IMR-90 (cell line): ENCODE data around the gene NFIX. TPM values are rescaled to one million over a fixed set of nuclear protein-coding genes. Genes with fewer than 3 reads are reported as not detected.

Experiments used
- ATAC-seq: fragments of 200-7000 bp; cut with Tn5 transposase; 2 replicates; pipeline ENCODE4 v1.9.1; 2020; ENCODE audit warnings: low read depth, mild to moderate bottlenecking, moderate library complexity
- BruUV-seq: library from RNA; stranded (reverse); fragments of 400-500 nt; replicated peaks from 2 replicates; lab custom pipeline; 2021; lab: Mats Ljungman, UMichigan
- CTCF ChIA-PET: fragments of 300-600 bp; formaldehyde crosslinking; extraction: SDS; loops from one replicate; lab custom pipeline; 2021; ENCODE audit warnings: antibody characterized with exemption; lab: Yijun Ruan, JAX
- POLR2A ChIA-PET: fragments of 300-600 bp; sonication (Branson Sonifier 250); formaldehyde crosslinking; loops from one replicate; lab custom pipeline; 2022; ENCODE audit warnings: antibody characterized with exemption; ENCODE audit not compliant: unreplicated experiment; lab: Charles Lee
- DNase-seq: peaks from one replicate; pipeline ENCODE4 v3.0.0; 2013
- H2AFZ ChIP-seq: replicated peaks from 2 replicates; pipeline ENCODE3; 2013; ENCODE audit warnings: low read length, mild to moderate bottlenecking; ENCODE audit not compliant: poor library complexity
- H2AK5ac ChIP-seq: 2 replicates; pipeline ENCODE4 v1.6.1; 2013; ENCODE audit warnings: low read depth, low read length, inconsistent platforms
- H2AK9ac ChIP-seq: replicated peaks from 2 replicates; pipeline ENCODE3; 2013; ENCODE audit warnings: mild to moderate bottlenecking, low read depth, low read length, moderate library complexity; ENCODE audit not compliant: poor library complexity
- H2BK120ac ChIP-seq: 2 replicates; pipeline ENCODE4 v1.6.1; 2013; ENCODE audit warnings: low read depth, low read length, inconsistent platforms
- H2BK15ac ChIP-seq: 3 replicates; pipeline ENCODE4 v1.6.1; 2013; ENCODE audit warnings: low read depth, low read length, inconsistent platforms
- H2BK20ac ChIP-seq: 2 replicates; pipeline ENCODE4 v1.6.1; 2013; ENCODE audit warnings: low read depth, mild to moderate bottlenecking, inconsistent platforms, low read length, moderate library complexity
- H2BK5ac ChIP-seq: 2 replicates; pipeline ENCODE4 v1.6.1; 2013; ENCODE audit warnings: mild to moderate bottlenecking, low read depth, low read length, inconsistent platforms; ENCODE audit not compliant: poor library complexity, severe bottlenecking
- H3K14ac ChIP-seq: replicated peaks from 2 replicates; pipeline ENCODE4 v1.6.1; 2013; ENCODE audit warnings: low read depth, low read length, inconsistent platforms
- H3K18ac ChIP-seq: 2 replicates; pipeline ENCODE4 v1.6.1; 2013; ENCODE audit warnings: low read depth, low read length, control low read depth
- H3K23ac ChIP-seq: 2 replicates; pipeline ENCODE4 v1.6.1; 2013; ENCODE audit warnings: low read depth, low read length, inconsistent platforms
- H3K27ac ChIP-seq: 2 replicates; pipeline ENCODE4 v1.5.1; 2013; ENCODE audit warnings: mild to moderate bottlenecking, control low read depth, low read length; ENCODE audit not compliant: insufficient read depth
- H3K27me3 ChIP-seq: 2 replicates; pipeline ENCODE4 v1.6.1; 2013; ENCODE audit warnings: low read length; ENCODE audit not compliant: control insufficient read depth, insufficient read depth
- H3K36me3 ChIP-seq: 2 replicates; pipeline ENCODE4 v1.6.1; 2013; ENCODE audit warnings: low read length, mixed read lengths; ENCODE audit not compliant: control insufficient read depth, insufficient read depth
- H3K4ac ChIP-seq: 2 replicates; pipeline ENCODE4 v1.6.1; 2013; ENCODE audit warnings: low read depth, low read length, inconsistent platforms
- H3K4me1 ChIP-seq: 2 replicates; pipeline ENCODE4 v1.6.1; 2013; ENCODE audit warnings: low read length, mixed read lengths; ENCODE audit not compliant: control insufficient read depth, insufficient read depth
- H3K4me2 ChIP-seq: 2 replicates; pipeline ENCODE4 v1.6.1; 2013; ENCODE audit warnings: low read depth, mild to moderate bottlenecking, control low read depth, low read length, moderate library complexity
- H3K4me3 ChIP-seq: 2 replicates; pipeline ENCODE4 v1.5.1; 2013; ENCODE audit warnings: low read depth, mild to moderate bottlenecking, control low read depth, low read length, moderate library complexity; ENCODE audit not compliant: insufficient read depth
- H3K56ac ChIP-seq: 2 replicates; pipeline ENCODE4 v1.6.1; 2013; ENCODE audit warnings: low read length, inconsistent platforms; ENCODE audit not compliant: insufficient read depth; ENCODE audit errors: extremely low read depth
- H3K79me1 ChIP-seq, 2 experiments: 2 replicates each; pipeline ENCODE4 v1.6.1; 2013; ENCODE audit warnings: low read length in 2 of 2, inconsistent platforms in 1 of 2, low read depth in 1 of 2
- H3K9ac ChIP-seq: 2 replicates; pipeline ENCODE4 v1.6.1; 2013; ENCODE audit warnings: low read depth, low read length, control low read depth
- H3K9me1 ChIP-seq: 2 replicates; pipeline ENCODE4 v1.6.1; 2013; ENCODE audit warnings: low read length, inconsistent platforms; ENCODE audit not compliant: insufficient read depth
- H3K9me3 ChIP-seq: 2 replicates; pipeline ENCODE4 v1.6.1; 2013; ENCODE audit warnings: low read length; ENCODE audit not compliant: control insufficient read depth, insufficient read depth
- H4K20me1 ChIP-seq: 2 replicates; pipeline ENCODE4 v1.6.1; 2013; ENCODE audit warnings: low read length, inconsistent platforms; ENCODE audit not compliant: insufficient read depth
- H4K5ac ChIP-seq: 2 replicates; pipeline ENCODE4 v1.6.1; 2013; ENCODE audit warnings: mild to moderate bottlenecking, low read depth, low read length, control low read depth
- H4K8ac ChIP-seq, 2 experiments: 2 replicates each; pipeline ENCODE4 v1.6.1; 2013; ENCODE audit warnings: low read depth in 2 of 2, low read length in 2 of 2, control low read depth in 1 of 2, inconsistent platforms in 1 of 2
- H4K91ac ChIP-seq: 2 replicates; pipeline ENCODE4 v1.6.1; 2013; ENCODE audit warnings: low read depth, low read length, inconsistent platforms; ENCODE audit not compliant: insufficient read depth
- BHLHE40 ChIP-seq: fragments of 150-350 bp; IDR thresholded peaks from 2 replicates; pipeline ENCODE4 v1.6.1; 2016; ENCODE audit warnings: mild to moderate bottlenecking, low read depth, low read length
- FOS ChIP-seq: fragments of 150-350 bp; IDR thresholded peaks from 2 replicates; pipeline ENCODE4 v1.6.1; 2016; ENCODE audit warnings: low read depth, low read length
- MXI1 ChIP-seq: IDR thresholded peaks from 2 replicates; pipeline ENCODE4 v1.6.1; 2012; ENCODE audit warnings: low read depth, mild to moderate bottlenecking, low read length, moderate library complexity, borderline replicate concordance
- POLR2A ChIP-seq: IDR thresholded peaks from 2 replicates; pipeline ENCODE4 v1.6.1; 2012; ENCODE audit warnings: mild to moderate bottlenecking, low read depth, low read length
- RAD21 ChIP-seq: IDR thresholded peaks from 2 replicates; pipeline ENCODE4 v1.6.1; 2012; ENCODE audit warnings: low read length, improper control_type of control experiment
- RFX5 ChIP-seq: IDR thresholded peaks from 2 replicates; pipeline ENCODE4 v1.8.0; 2012; ENCODE audit warnings: low read depth, mild to moderate bottlenecking, low read length, moderate library complexity
- SMC3 ChIP-seq: fragments of 150-350 bp; IDR thresholded peaks from 2 replicates; pipeline ENCODE4 v1.6.1; 2016; ENCODE audit warnings: low read depth, mild to moderate bottlenecking, antibody characterized with exemption, low read length, moderate library complexity
- WGBS, 2 experiments: methylation state at CpG; one replicate each; pipeline versions ENCODE4 v1.1.5 to v1.1.7; 2013; ENCODE audit warnings: missing lambda C conversion rate in 2 of 2; ENCODE audit not compliant: insufficient read length in 1 of 2; ENCODE audit errors: extremely low coverage in 2 of 2; 5-methylcytosine and 5-hydroxymethylcytosine counted together
- dilution Hi-C: fragments of 300-500 bp; cut with HindIII; formaldehyde crosslinking; loops from one replicate; pipeline ENCODE4 v1.14.3; 2018; ENCODE audit warnings: low sequenced_read_pairs; ENCODE audit not compliant: unreplicated experiment
- in situ Hi-C: fragments of 300-500 bp; cut with MboI; formaldehyde crosslinking; loops from 3 replicates; pipeline ENCODE4 v1.14.3; 2019; ENCODE audit warnings: low sequenced_read_pairs, inconsistent platforms, mixed read lengths
- intact Hi-C: fragments of 100-400 bp; cut with micrococcal nuclease; formaldehyde crosslinking; loops from 2 replicates; pipeline ENCODE4 v1.10.0; 2022
- polyA plus RNA-seq, 3 experiments: library from polyadenylated mRNA; depleted of rRNA; stranded (reverse); fragments of >200 nt; gene quantifications; 2 replicates each; pipeline ENCODE4 v1.2.3, GENCODE V29; 2012; ENCODE audit warnings: low replicate concordance in 1 of 3
- total RNA-seq: library from RNA; depleted of rRNA; stranded (reverse); fragments of >200 nt; gene quantifications from 2 replicates; pipeline ENCODE4 v1.2.3, GENCODE V29; 2012
- TF ChIP-seq, protein P1 (sequence below): fragments of 150-350 bp; IDR thresholded peaks from 2 replicates; pipeline ENCODE4 v1.6.1; 2017; ENCODE audit warnings: mild to moderate bottlenecking, antibody characterized with exemption, low read length, low read depth
- TF ChIP-seq, protein P2 (sequence below): conservative IDR thresholded peaks from 2 replicates; pipeline ENCODE4 v1.5.1; 2012; ENCODE audit warnings: mild to moderate bottlenecking, low read depth, low read length, improper control_type of control experiment

Gene NFIX
- total and polyA plus RNA-seq, 2 of the 4 experiments (the other 2 are of a cell fraction), result 10.2 to 47.7 TPM

DNA sequence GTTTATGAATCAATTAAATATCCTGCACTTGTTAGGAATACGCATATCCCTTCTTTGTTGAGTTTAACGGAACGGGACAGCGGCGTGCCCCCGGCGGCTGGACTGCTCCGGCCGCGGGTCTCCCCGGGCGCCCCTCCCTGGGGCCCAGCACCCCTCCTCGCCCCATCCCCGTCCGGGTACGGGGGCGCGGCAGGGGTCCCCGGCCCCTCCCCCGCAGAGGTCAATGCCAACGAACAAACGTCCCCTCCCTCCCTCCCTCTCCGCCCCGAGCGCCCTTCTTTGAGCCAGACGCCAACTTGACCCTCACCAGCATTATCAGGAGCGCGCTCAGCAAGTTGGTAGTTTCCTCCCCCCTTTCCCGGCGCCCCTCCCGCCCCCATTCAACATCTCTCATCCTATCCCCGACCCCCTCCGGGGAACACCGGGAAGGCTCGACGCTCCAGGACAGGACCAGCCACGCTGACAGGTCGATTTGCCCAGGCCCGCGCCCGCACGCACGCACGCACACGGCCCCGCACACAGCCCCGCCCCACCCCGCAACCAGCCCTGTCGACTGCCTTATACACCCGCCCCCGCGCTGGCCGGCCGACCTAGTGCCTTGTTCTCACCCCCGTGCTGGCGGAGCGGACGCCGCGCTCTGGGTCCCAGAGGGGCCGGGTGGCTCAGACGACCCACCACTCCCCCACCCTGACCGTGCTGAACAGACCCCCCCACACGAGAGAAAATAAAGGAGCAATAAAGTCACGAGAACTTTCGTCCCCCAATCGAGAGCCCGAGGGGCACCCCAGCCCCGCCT lies 102.4 kb downstream of the NFIX start:
- no peak overlapping the region for H3K27ac ChIP-seq
- H3K4me1 ChIP-seq, result peaks cover 7% of the 10 kb centered on the region
- 0 out of 2 replicates have a peak, but pooled peaks cover 4% of the 10 kb centered on the region for H3K9me1 ChIP-seq
- no peak overlapping the region for H3K4ac ChIP-seq
- H3K9me3 ChIP-seq, result no peaks in the 10 kb centered on the region
- no peak overlapping the region for H2BK120ac ChIP-seq
- ATAC-seq, result no peak
- peaks cover 14% of the 10 kb centered on the region for H4K20me1 ChIP-seq
- H4K5ac ChIP-seq, result no peak overlapping the region
- no peak overlapping the region for H3K9ac ChIP-seq
- H2BK15ac ChIP-seq, result no peak overlapping the region
- intact Hi-C loops (no loop called here), in situ Hi-C loops (no loop called here), dilution Hi-C loops (no loop called here)
- no peak for DNase-seq
- no peak overlapping the region for H2BK20ac ChIP-seq
- WGBS, 2 experiments, result 50% methylated on average over 19 of the region's 69 CpGs; no CpG with 5 or more reads in 1 of the 2 experiments
- H3K18ac ChIP-seq, result no peak overlapping the region
- no peak overlapping the region for H2AFZ ChIP-seq
- no peak overlapping the region for H4K8ac ChIP-seq
- no peaks in the 10 kb centered on the region for H3K27me3 ChIP-seq
- H3K36me3 ChIP-seq, result peaks cover 6% of the 10 kb centered on the region; the same call in 1 of the 2 replicates
- peaks cover 0 to 17% of the 10 kb centered on the region in 2 experiments; a peak in 1 of 4 replicates for H3K79me1 ChIP-seq
- H3K23ac ChIP-seq, result no peak overlapping the region
- no peak overlapping the region for H3K4me3 ChIP-seq
- no peak overlapping the region for H2BK5ac ChIP-seq
- no peak overlapping the region for H3K14ac ChIP-seq
- TF ChIP-seq FOS (no peak), BHLHE40 (no peak), MXI1 (no peak), SMC3 (no peak), RFX5 (no peak), RAD21 (no peak), POLR2A (no peak)
- TF ChIP-seq, protein P1, sequence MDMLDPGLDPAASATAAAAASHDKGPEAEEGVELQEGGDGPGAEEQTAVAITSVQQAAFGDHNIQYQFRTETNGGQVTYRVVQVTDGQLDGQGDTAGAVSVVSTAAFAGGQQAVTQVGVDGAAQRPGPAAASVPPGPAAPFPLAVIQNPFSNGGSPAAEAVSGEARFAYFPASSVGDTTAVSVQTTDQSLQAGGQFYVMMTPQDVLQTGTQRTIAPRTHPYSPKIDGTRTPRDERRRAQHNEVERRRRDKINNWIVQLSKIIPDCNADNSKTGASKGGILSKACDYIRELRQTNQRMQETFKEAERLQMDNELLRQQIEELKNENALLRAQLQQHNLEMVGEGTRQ, result no peak
- TF ChIP-seq, protein P2, sequence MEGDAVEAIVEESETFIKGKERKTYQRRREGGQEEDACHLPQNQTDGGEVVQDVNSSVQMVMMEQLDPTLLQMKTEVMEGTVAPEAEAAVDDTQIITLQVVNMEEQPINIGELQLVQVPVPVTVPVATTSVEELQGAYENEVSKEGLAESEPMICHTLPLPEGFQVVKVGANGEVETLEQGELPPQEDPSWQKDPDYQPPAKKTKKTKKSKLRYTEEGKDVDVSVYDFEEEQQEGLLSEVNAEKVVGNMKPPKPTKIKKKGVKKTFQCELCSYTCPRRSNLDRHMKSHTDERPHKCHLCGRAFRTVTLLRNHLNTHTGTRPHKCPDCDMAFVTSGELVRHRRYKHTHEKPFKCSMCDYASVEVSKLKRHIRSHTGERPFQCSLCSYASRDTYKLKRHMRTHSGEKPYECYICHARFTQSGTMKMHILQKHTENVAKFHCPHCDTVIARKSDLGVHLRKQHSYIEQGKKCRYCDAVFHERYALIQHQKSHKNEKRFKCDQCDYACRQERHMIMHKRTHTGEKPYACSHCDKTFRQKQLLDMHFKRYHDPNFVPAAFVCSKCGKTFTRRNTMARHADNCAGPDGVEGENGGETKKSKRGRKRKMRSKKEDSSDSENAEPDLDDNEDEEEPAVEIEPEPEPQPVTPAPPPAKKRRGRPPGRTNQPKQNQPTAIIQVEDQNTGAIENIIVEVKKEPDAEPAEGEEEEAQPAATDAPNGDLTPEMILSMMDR, result no peak
- no peak overlapping the region for H4K91ac ChIP-seq
- H3K4me2 ChIP-seq, result no peak overlapping the region
- POLR2A ChIA-PET, result no interaction called here
- H3K56ac ChIP-seq, result no peak overlapping the region
- CTCF ChIA-PET, result no interaction called here
- no peak overlapping the region for H2AK9ac ChIP-seq
- H2AK5ac ChIP-seq, result no peak overlapping the region
- BruUV-seq, result no TSS peak
